ENCODE results near the gene HCFC1R1. TPM values are rescaled to one million over a fixed set of nuclear protein-coding genes. Genes with fewer than 3 reads are reported as not detected.

The HCFC1R1 gene
- total RNA-seq, 1 experiment from 2014 or later, result 61.3 TPM

DNA sequence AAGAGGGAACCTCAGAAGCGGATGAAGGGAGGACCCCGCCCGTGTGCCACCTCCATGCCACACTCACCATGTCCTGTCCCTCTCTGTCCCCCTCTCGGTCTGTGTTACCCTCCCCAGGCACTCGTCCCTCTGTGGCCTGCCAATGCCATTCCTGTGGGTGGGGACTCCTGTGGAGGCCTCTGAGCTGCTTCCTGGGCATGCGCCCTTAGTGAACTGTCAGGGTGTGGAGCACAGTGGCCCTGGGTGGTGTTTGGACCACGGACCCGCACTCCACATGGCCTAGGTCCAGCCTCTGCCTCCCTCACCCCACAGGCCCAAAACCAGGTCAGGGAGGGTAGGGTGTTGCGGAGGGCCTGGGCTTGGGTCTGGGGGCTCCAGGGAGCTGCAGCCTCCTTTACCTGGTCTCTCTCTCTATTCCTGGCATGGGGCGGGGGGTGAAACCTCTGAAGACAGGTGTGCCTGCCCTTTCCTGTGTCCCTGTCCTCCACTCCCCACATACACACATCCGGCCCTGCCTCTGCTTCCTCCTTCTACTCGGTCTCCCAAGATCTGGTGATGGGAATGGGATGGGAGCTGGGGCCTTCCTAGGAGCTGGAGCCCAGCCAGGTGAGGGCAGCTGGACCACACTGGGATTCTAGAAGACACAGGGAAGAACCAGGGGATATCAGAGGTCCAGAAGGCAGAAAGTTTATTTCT, 32.0 kb downstream of the HCFC1R1 start:
- no peaks in the 10 kb centered on the region for H3K9me3 ChIP-seq (ENCODE audit: control insufficient read depth, low read depth, low read length)
- Mint-ChIP-seq H3K27ac (no peak overlapping the region), H3K27me3 (ENCODE audit: low read depth) (peaks cover 4% of the 10 kb centered on the region), H3K4me1 (peaks cover 11 to 54% of the 10 kb centered on the region in 2 experiments), H3K4me3 (no peak overlapping the region), H3K9me3 (no peaks in the 10 kb centered on the region), H3K36me3 (ENCODE audit: insufficient read depth in 1 of 3, low read depth in 3 of 3) (no peaks in the 10 kb centered on the region)
- no peak overlapping the region for H3K18ac ChIP-seq (ENCODE audit: insufficient read length, low read depth, low read length)
- H2BK20ac ChIP-seq (ENCODE audit: low read depth, low read length, poor library complexity, severe bottlenecking), result no peak overlapping the region
- no peaks in the 10 kb centered on the region for H3K23me2 ChIP-seq (ENCODE audit: insufficient read length, low read depth, low read length, poor library complexity, severe bottlenecking)
- no peaks in the 10 kb centered on the region for H3K79me2 ChIP-seq (ENCODE audit: insufficient read depth, low read length)
- TF ChIP-seq, protein P1, sequence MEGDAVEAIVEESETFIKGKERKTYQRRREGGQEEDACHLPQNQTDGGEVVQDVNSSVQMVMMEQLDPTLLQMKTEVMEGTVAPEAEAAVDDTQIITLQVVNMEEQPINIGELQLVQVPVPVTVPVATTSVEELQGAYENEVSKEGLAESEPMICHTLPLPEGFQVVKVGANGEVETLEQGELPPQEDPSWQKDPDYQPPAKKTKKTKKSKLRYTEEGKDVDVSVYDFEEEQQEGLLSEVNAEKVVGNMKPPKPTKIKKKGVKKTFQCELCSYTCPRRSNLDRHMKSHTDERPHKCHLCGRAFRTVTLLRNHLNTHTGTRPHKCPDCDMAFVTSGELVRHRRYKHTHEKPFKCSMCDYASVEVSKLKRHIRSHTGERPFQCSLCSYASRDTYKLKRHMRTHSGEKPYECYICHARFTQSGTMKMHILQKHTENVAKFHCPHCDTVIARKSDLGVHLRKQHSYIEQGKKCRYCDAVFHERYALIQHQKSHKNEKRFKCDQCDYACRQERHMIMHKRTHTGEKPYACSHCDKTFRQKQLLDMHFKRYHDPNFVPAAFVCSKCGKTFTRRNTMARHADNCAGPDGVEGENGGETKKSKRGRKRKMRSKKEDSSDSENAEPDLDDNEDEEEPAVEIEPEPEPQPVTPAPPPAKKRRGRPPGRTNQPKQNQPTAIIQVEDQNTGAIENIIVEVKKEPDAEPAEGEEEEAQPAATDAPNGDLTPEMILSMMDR (conservative IDR thresholded peaks at IDR 0.05), result no peak
- H2BK15ac ChIP-seq (ENCODE audit: low read depth, low read length), result no peak overlapping the region
- no peak overlapping the region for H2AK5ac ChIP-seq (ENCODE audit: insufficient read length, low read length)
- H2AFZ ChIP-seq (ENCODE audit: low read length), result no peak overlapping the region
- no peak overlapping the region for H3K27ac ChIP-seq (ENCODE audit: insufficient read length, low read depth, low read length)
- no peak overlapping the region for H4K8ac ChIP-seq (replicated peaks; ENCODE audit: insufficient read length, low read depth, low read length)
- no peak overlapping the region for H3K56ac ChIP-seq (ENCODE audit: insufficient read length, low read depth, low read length)
- no peak overlapping the region for H3K4ac ChIP-seq (ENCODE audit: low read depth, low read length)
- no peak overlapping the region for H3K23ac ChIP-seq (ENCODE audit: insufficient read length, low read depth, low read length)
- H3T11ph ChIP-seq (ENCODE audit: low read length), result no peak overlapping the region
- H4K20me1 ChIP-seq (ENCODE audit: control insufficient read depth, insufficient read depth, insufficient read length), result peaks cover 2% of the 10 kb centered on the region
- H2BK5ac ChIP-seq (ENCODE audit: insufficient read length, low read length), result no peak overlapping the region
- no peak overlapping the region for H3K4me2 ChIP-seq (ENCODE audit: insufficient read depth, insufficient read length, low read length)
- no peaks in the 10 kb centered on the region for H3K27me3 ChIP-seq (ENCODE audit: insufficient read depth, low read length)
- H3K79me1 ChIP-seq (ENCODE audit: insufficient read depth, low read depth, low read length, poor library complexity, severe bottlenecking), result no peaks in the 10 kb centered on the region
- H4K91ac ChIP-seq (ENCODE audit: insufficient read length, low read depth, low read length), result no peak overlapping the region
- no peak overlapping the region for H4K5ac ChIP-seq (ENCODE audit: insufficient read length, low read depth, low read length)
- H3K4me1 ChIP-seq (ENCODE audit: insufficient read depth, low read length), result no peaks in the 10 kb centered on the region; the same call in 1 of the 2 replicates
- H2BK120ac ChIP-seq (ENCODE audit: low read depth, low read length, poor library complexity, severe bottlenecking), result no peak overlapping the region
- H3K14ac ChIP-seq (ENCODE audit: insufficient read depth, low read length), result no peak overlapping the region
- no peak for DNase-seq
- H2BK12ac ChIP-seq (ENCODE audit: insufficient read length, low read depth, low read length), result no peak overlapping the region
- H3K9ac ChIP-seq (ENCODE audit: extremely low read depth, insufficient read length, low read length), result no peak overlapping the region
- WGBS (ENCODE audit: extremely low coverage, insufficient read length, low lambda C conversion rate), result no CpG with 5 or more reads among the region's 12 CpGs

Data from H9 (cell line).